ENCODE measurements around the gene DMPK. TPM values are rescaled to one million over a fixed set of nuclear protein-coding genes. Genes with fewer than 3 reads are reported as not detected.

Gene DMPK
- total RNA-seq, 2 donors from 2014 or later, result 30.6 to 36.0 TPM

GRCh38 chr19:45794627-45795026, 12.3 kb upstream of the DMPK start:
- Histone ChIP-seq H3K27me3 (peaks cover 4% of the 10 kb centered on the region), H3K27ac (no peak overlapping the region), H3K36me3 (no peaks in the 10 kb centered on the region), H3K9ac (ENCODE audit: low read depth in 2 of 2, low read length in 2 of 2) (no peak overlapping the region), H3K4me1 (peaks cover 11% of the 10 kb centered on the region), H3K9me3 (no peaks in the 10 kb centered on the region), H3K4me3 (no peak overlapping the region)
- intact Hi-C loops (cut with DNase I), result no loop called here
- TF ChIP-seq CTCF (IDR thresholded peaks at IDR 0.05), result no peak
- DNase-seq, result no peak

DNA sequence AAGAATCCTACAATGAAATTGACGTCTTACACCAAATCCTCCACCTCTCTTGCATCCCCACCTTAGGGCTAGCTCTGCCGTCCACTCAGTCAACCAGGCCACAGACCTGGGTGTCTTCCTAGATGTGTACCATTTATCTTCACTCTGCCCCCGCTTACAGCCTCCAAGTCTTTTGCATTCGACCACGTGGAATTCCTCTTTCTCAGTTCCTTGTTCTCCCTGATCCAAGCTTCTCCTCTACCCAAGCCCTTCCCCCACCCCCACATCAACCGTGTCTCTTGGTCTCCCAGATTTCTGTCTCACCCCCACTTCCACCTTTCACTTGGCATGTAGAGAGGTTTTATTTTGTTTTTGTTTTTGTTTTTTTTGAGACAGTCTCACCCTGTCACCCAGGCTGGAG, 11.6 kb upstream of the DMPK start:
- Histone ChIP-seq H3K4me1 (peaks cover 11% of the 10 kb centered on the region), H3K27ac (no peak overlapping the region), H3K4me3 (no peak overlapping the region), H3K36me3 (no peaks in the 10 kb centered on the region), H3K9me3 (no peaks in the 10 kb centered on the region), H3K9ac (ENCODE audit: low read depth in 2 of 2, low read length in 2 of 2) (no peak overlapping the region), H3K27me3 (peaks cover 4% of the 10 kb centered on the region)
- no peak for TF ChIP-seq CTCF (IDR thresholded peaks at IDR 0.05)
- intact Hi-C loops (cut with DNase I), result no loop called here
- no peak for DNase-seq

- intact Hi-C loops (cut with DNase I), result no loop called here
- Histone ChIP-seq H3K27ac (no peak overlapping the region), H3K36me3 (no peaks in the 10 kb centered on the region), H3K27me3 (peaks cover 4% of the 10 kb centered on the region), H3K4me3 (no peak overlapping the region), H3K9ac (ENCODE audit: low read depth in 2 of 2, low read length in 2 of 2) (no peak overlapping the region), H3K4me1 (peaks cover 11% of the 10 kb centered on the region), H3K9me3 (no peaks in the 10 kb centered on the region)
- no peak for TF ChIP-seq CTCF (IDR thresholded peaks at IDR 0.05)
- DNase-seq, result no peak
Measured at GRCh38 chr19:45793178-45793564, 10.9 kb upstream of the DMPK start.

DNA sequence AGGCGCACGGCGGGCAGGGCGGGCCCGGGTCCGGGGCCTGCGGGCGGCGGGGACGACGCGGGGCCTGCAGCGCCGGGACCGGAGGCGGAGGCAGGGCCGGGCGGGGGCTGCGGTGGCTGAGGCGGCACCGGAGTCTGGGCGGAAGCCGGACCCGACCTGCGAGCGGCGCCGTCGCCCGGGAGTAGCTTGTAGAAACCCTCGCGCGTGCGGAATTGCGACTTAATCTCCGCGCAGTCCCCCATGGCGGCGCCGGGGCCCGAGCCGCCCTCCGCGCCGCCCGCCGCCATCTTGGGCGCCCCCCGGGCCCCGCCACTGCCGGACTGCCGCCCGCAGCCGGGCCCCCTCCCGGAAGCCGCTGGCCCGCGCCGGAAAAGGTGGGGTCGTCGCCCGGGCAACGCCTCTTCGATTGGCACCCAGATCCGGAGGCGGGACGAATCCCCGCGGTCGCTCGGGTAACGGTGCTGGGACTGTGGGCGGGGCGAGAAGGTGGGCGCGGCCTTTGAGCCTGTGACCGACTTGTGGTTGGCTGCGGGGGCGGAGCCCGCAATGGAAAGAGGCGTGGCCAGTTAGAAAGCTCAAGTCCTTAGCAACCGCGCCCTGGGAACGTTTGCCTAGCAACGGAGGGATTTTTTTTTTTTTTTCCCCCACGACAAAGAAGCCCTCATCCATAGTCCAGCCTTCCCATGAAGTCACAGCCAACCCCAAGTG, 10.3 kb upstream of the DMPK start, which contains the start of gene DMWD:
TSS of gene DMWD (minus strand) at position 376 of the 708 bp plus-strand sequence. CDS start at position 287, 89 bp downstream.
- H3K9ac ChIP-seq (ENCODE audit: low read depth in 2 of 2, low read length in 2 of 2), result peak within 1 kb of the TSS; percentile 84 to 86
- peaks cover 11% of the 10 kb centered on the region for H3K4me1 ChIP-seq
- H3K36me3 ChIP-seq, result no peaks in the 10 kb centered on the region
- no peak for TF ChIP-seq CTCF (IDR thresholded peaks at IDR 0.05)
- H3K27ac ChIP-seq, result no peak within 1 kb of the TSS
- DNase-seq, result peak; percentile 100
- intact Hi-C loops (cut with DNase I), result no loop called here
- peaks cover 4% of the 10 kb centered on the region for H3K27me3 ChIP-seq
- peak within 1 kb of the TSS; percentile 55 for H3K4me3 ChIP-seq
- no peaks in the 10 kb centered on the region for H3K9me3 ChIP-seq

DNA sequence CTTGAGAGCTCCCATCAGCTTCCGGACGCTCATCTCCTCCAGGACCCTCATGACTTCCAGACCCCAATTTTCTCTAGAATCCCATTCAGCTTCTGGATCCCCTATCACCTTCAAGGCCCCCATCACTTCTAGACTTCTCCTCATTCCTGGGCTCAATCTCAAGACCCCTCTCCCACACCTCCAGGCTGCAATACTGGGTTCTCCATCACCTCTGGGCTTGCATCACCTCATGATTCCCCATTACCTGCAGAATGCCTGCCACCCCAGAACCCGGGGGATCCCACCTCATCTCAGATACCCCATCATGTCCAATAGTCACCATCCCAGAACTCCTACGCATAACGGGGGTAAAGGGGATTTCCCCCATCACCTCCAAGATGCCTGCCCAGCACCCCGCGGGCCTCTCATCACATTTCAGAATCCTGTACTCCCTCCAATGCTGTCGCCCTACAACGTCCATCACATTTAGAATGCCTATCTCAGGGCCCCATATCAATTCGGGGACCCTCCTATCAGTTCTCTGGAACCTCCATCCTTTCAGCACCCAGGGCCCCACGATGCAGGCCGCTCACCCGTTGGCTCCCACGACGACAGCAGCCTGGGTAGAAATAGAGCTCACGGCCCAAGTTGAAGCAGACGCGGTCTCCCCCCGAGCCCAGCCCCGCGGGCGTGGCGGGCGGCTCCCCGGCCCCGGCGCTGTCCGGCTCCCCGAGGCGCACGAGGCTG, 9.6 kb upstream of the DMPK start:
- no peak overlapping the region for H3K27ac ChIP-seq
- intact Hi-C loops (cut with DNase I), result no loop called here
- TF ChIP-seq CTCF (IDR thresholded peaks at IDR 0.05), result no peak

More for the DNA sequence above, 9.6 kb upstream of the DMPK start:
- no peaks in the 10 kb centered on the region for H3K36me3 ChIP-seq
- peaks cover 11% of the 10 kb centered on the region for H3K4me1 ChIP-seq
- peak overlapping the region; percentile 84 to 86 for H3K9ac ChIP-seq (ENCODE audit: low read depth in 2 of 2, low read length in 2 of 2)
- H3K9me3 ChIP-seq, result no peaks in the 10 kb centered on the region
- H3K4me3 ChIP-seq, result peak overlapping the region; percentile 55
- no peak for DNase-seq
- H3K27me3 ChIP-seq, result peaks cover 4% of the 10 kb centered on the region
